GM12878 (cell line): ENCODE results near the gene ABCC3. TPM values are rescaled to one million over a fixed set of nuclear protein-coding genes. Genes with fewer than 3 reads are reported as not detected.

Experiments used
- ATAC-seq: fragments of 200-7000 bp; cut with Tn5 transposase; 3 replicates; pipeline ENCODE4 v1.9.1; 2020; ENCODE audit warnings: mild to moderate bottlenecking, moderate library complexity
- BruUV-seq: library from RNA; stranded (reverse); fragments of 400-500 nt; replicated peaks from 2 replicates; lab custom pipeline; 2021; lab: Mats Ljungman, UMichigan
- CTCF ChIA-PET: fragments of 300-600 bp; sonication (Branson Sonifier 250); formaldehyde crosslinking; extraction: SDS; loops from one replicate; lab custom pipeline; 2021; ENCODE audit warnings: inconsistent platforms; lab: Yijun Ruan, JAX
- POLR2A ChIA-PET: fragments of 350-600 bp; formaldehyde crosslinking; extraction: SDS; loops from one replicate; lab custom pipeline; 2021; ENCODE audit warnings: inconsistent platforms; lab: Charles Lee
- RAD21 ChIA-PET: fragments of 300-600 bp; sonication (Branson Sonifier 250); formaldehyde crosslinking; loops from one replicate; lab custom pipeline; 2023; ENCODE audit warnings: antibody characterized with exemption; ENCODE audit not compliant: unreplicated experiment; lab: Charles Lee
- SMC1A ChIA-PET: fragments of 300-600 bp; sonication (Branson Sonifier 250); formaldehyde crosslinking; loops from one replicate; lab custom pipeline; 2023; ENCODE audit not compliant: unreplicated experiment, uncharacterized antibody; lab: Charles Lee
- DNase-seq: peaks from one replicate; pipeline ENCODE4 v3.0.0-alpha.2; 2011; ENCODE audit warnings: low read depth, low spot score
- FAIRE-seq: peaks from 3 replicates; lab custom pipeline; 2011; peaks lifted over from hg19 to GRCh38; lab: Jason Lieb, UNC
- H2AFZ ChIP-seq: 2 replicates; pipeline ENCODE4 v1.6.0; 2011; ENCODE audit warnings: low read depth, low read length, control low read depth; ENCODE audit not compliant: control insufficient read depth
- H3K27ac ChIP-seq: 2 replicates; pipeline ENCODE4 v1.5.1; 2011; ENCODE audit warnings: control low read depth; ENCODE audit not compliant: control insufficient read depth, insufficient read depth
- H3K27me3 ChIP-seq, 2 experiments: replicated peaks in 1 of 2; 2 replicates each; pipeline versions ENCODE4 v1.6.0 to v1.6.1; 2011; ENCODE audit warnings: low read length in 1 of 2; ENCODE audit not compliant: control insufficient read depth in 2 of 2, insufficient read depth in 2 of 2
- H3K36me3 ChIP-seq, 2 experiments: 2 replicates each; pipeline ENCODE4 v1.5.1; 2011; ENCODE audit warnings: low read length in 1 of 2; ENCODE audit not compliant: control insufficient read depth in 2 of 2, insufficient read depth in 2 of 2
- H3K4me1 ChIP-seq: 2 replicates; pipeline ENCODE4 v1.6.1; 2011; ENCODE audit warnings: mild to moderate bottlenecking, low read length, moderate library complexity, mixed read lengths; ENCODE audit not compliant: control insufficient read depth, insufficient read depth
- H3K4me2 ChIP-seq: 2 replicates; pipeline ENCODE4 v1.6.0; 2011; ENCODE audit warnings: control low read depth; ENCODE audit not compliant: control insufficient read depth, insufficient read depth
- H3K4me3 ChIP-seq: fragments of 200-600 bp; sonication (generic); 2 replicates; pipeline ENCODE4 v1.5.1; 2016
- H3K79me2 ChIP-seq: 2 replicates; pipeline ENCODE4 v1.6.0; 2011; ENCODE audit warnings: low read length; ENCODE audit not compliant: control insufficient read depth, insufficient read depth
- H3K9ac ChIP-seq: 2 replicates; pipeline ENCODE4 v1.8.0; 2011; ENCODE audit warnings: low read length, control low read depth, mixed read lengths; ENCODE audit not compliant: control insufficient read depth, insufficient read depth
- H3K9me3 ChIP-seq: replicated peaks from 3 replicates; pipeline ENCODE4 v1.5.1; 2011; ENCODE audit warnings: mild to moderate bottlenecking, low read length; ENCODE audit not compliant: control insufficient read depth, insufficient read depth
- H4K20me1 ChIP-seq: 2 replicates; pipeline ENCODE4 v1.6.0; 2011; ENCODE audit not compliant: control insufficient read depth, insufficient read depth
- ATF3 ChIP-seq: IDR thresholded peaks from 2 replicates; pipeline ENCODE4 v1.6.1; 2011; ENCODE audit warnings: low read depth, mild to moderate bottlenecking, low read length, moderate library complexity, borderline replicate concordance; ENCODE audit errors: extremely low read depth
- FOXK2 ChIP-seq: fragments of 450-650 bp; IDR thresholded peaks from 2 replicates; pipeline ENCODE4 v1.6.1; 2017; ENCODE audit warnings: mild to moderate bottlenecking, moderate library complexity
- MEF2B ChIP-seq: fragments of 450-650 bp; IDR thresholded peaks from 2 replicates; pipeline ENCODE4 v1.6.1; 2018; ENCODE audit warnings: mild to moderate bottlenecking, moderate library complexity; ENCODE audit not compliant: partially characterized antibody, poor library complexity, severe bottlenecking
- WGBS: methylation state at CpG from one replicate; pipeline ENCODE4 v1.1.6; 2016; ENCODE audit warnings: low lambda C conversion rate; ENCODE audit not compliant: insufficient replicate concordance, insufficient coverage; ENCODE audit errors: missing lambda C conversion rate; 5-methylcytosine and 5-hydroxymethylcytosine counted together
- in situ Hi-C: fragments of 300-500 bp; cut with MboI; formaldehyde crosslinking; loops from 9 replicates; pipeline ENCODE4 v1.14.3; 2018; ENCODE audit warnings: mixed read lengths
- intact Hi-C: fragments of 100-400 bp; cut with micrococcal nuclease; formaldehyde crosslinking; loops from one replicate; pipeline ENCODE4 v1.14.2; 2022; ENCODE audit not compliant: unreplicated experiment
- polyA plus RNA-seq, 11 experiments: library from polyadenylated mRNA; depleted of rRNA in 4 of 11; unstranded in 6 of 11; stranded (reverse) in 5 of 11; fragments of >200 nt; fragmentation: Nextera tagmentation in 4 of 11; fragmentation: Illumina TruSeq in 1 of 11; extraction: Ambion mirVana in 4 of 11; extraction: Trizol in 1 of 11; gene quantifications; 1 replicate in 1 of 11; 2 replicates in 10 of 11; pipeline versions ENCODE4 v1.2.1 to v1.2.3, GENCODE V29; 2011 to 2016; ENCODE audit warnings: inconsistent platforms in 2 of 11, missing spikeins in 2 of 11, low read depth in 1 of 11
- total RNA-seq, 4 experiments: library from RNA; depleted of rRNA in 3 of 4; stranded (reverse); fragments of >200 nt in 3 of 4; fragmentation: Illumina TruSeq in 1 of 4; extraction: Trizol in 1 of 4; gene quantifications; 2 replicates each; pipeline versions ENCODE4 v1.2.1 to v1.2.3, GENCODE V29; 2013 to 2021

The ABCC3 gene
- total and polyA plus RNA-seq, 10 of the 15 experiments (the other 5 are each of a cell fraction or from before 2014, with no cell fraction given) = 0.21 to 2.3 (median 0.71) TPM; not detected in 6

- no peaks in the 10 kb centered on the region for H3K36me3 ChIP-seq
- H3K4me3 ChIP-seq = no peak overlapping the region
- CTCF ChIA-PET = interaction anchor here (0.7 to 17.1 kb wide), 4 partner anchors 11 to 63 kb away, joined by 3 to 211 read pairs (median 36); no protein-coding TSS in a partner anchor
- FAIRE-seq (no peak), DNase-seq (no peak)
- H3K27ac ChIP-seq = no peak overlapping the region
- POLR2A ChIA-PET = interaction anchor here (0.6 to 1.1 kb wide), 3 partner anchors 10 to 95 kb away, joined by 3 read pairs; no protein-coding TSS in a partner anchor
- intact Hi-C loops = no loop called here
- SMC1A ChIA-PET = interaction anchor here (0.7 to 3.8 kb wide), 3 partner anchors 14 to 57 kb away, joined by 3 to 17 read pairs (median 3); no protein-coding TSS in a partner anchor
- BruUV-seq = no TSS peak
- no peaks in the 10 kb centered on the region for H4K20me1 ChIP-seq
- in situ Hi-C loops = no loop called here
- WGBS = 41% methylated on average over 9 of the region's 9 CpGs
- H3K4me1 ChIP-seq = peaks cover 4% of the 10 kb centered on the region; the same call in 1 of the 2 replicates
- H2AFZ ChIP-seq = no peak overlapping the region
- no peak for TF ChIP-seq ATF3
- TF ChIP-seq FOXK2 = no peak
- TF ChIP-seq MEF2B = peak; percentile 52
- TF ChIP-seq, all 136 proteins: peak for 1
- peak; percentile 9; the same call in 1 of the 3 replicates for ATAC-seq
- Histone ChIP-seq H3K79me2 (no peaks in the 10 kb centered on the region), H3K4me2 (no peak overlapping the region), H3K27me3 (no peaks in the 10 kb centered on the region; a peak in 2 of 4 replicates), H3K9me3 (no peaks in the 10 kb centered on the region), H3K9ac (no peak overlapping the region)
- RAD21 ChIA-PET = interaction anchor here (0.7 kb wide), 1 partner anchor 58 kb away, joined by 3 read pairs; no protein-coding TSS in a partner anchor
Observed at GRCh38 chr17:50638966-50639713, 4.5 kb downstream of the ABCC3 start.
